Activated CD8-positive, alpha-beta T cell treated with anti-CD3 and anti-CD28 coated beads, Interleukin-2, amount 10 ng/mL, durations not matched to agents 7 days and 5 days (primary cell): ENCODE measurements around the gene ZNF366. TPM values are rescaled to one million over a fixed set of nuclear protein-coding genes. Genes with fewer than 3 reads are reported as not detected.

Experiments used
- ATAC-seq: fragments of 150-1000 bp; cut with Tn5 transposase; one replicate; pipeline ENCODE4 v1.10.0; 2021; ENCODE audit warnings: moderate library complexity
- CTCF ChIA-PET: fragments of 350-600 bp; sonication (Branson Sonifier 250); formaldehyde crosslinking; loops from one replicate; lab custom pipeline; 2021; ENCODE audit warnings: antibody characterized with exemption; lab: Charles Lee
- POLR2A ChIA-PET: fragments of 350-600 bp; sonication (Branson Sonifier 250); formaldehyde crosslinking; loops from one replicate; lab custom pipeline; 2021; ENCODE audit warnings: antibody characterized with exemption; lab: Charles Lee
- DNase-seq: peaks from one replicate; pipeline ENCODE4 v3.0.0-alpha.2; 2020
- H3K27ac Mint-ChIP-seq: one replicate; pipeline ENCODE4 v1.8.0; 2021; ENCODE audit warnings: mild to moderate bottlenecking, mixed read lengths
- H3K27me3 Mint-ChIP-seq: one replicate; pipeline ENCODE4 v1.8.0; 2021; ENCODE audit warnings: low read depth, mixed read lengths
- H3K36me3 Mint-ChIP-seq: one replicate; pipeline ENCODE4 v1.8.0; 2021; ENCODE audit warnings: low read depth, mixed read lengths
- H3K4me1 Mint-ChIP-seq: one replicate; pipeline ENCODE4 v1.8.0; 2021; ENCODE audit warnings: low read depth, mixed read lengths
- H3K4me3 Mint-ChIP-seq: one replicate; pipeline ENCODE4 v1.8.0; 2021; ENCODE audit warnings: mild to moderate bottlenecking, mixed read lengths
- H3K9me3 Mint-ChIP-seq: one replicate; pipeline ENCODE4 v1.8.0; 2022; ENCODE audit warnings: mixed read lengths; ENCODE audit not compliant: insufficient read depth
- total RNA-seq, 2 experiments: library from RNA; stranded (reverse); gene quantifications; one replicate each; pipeline ENCODE4 v1.2.3, GENCODE V29; 2021

The ZNF366 gene
- total RNA-seq, 2 experiments from 2014 or later = not detected

DNA sequence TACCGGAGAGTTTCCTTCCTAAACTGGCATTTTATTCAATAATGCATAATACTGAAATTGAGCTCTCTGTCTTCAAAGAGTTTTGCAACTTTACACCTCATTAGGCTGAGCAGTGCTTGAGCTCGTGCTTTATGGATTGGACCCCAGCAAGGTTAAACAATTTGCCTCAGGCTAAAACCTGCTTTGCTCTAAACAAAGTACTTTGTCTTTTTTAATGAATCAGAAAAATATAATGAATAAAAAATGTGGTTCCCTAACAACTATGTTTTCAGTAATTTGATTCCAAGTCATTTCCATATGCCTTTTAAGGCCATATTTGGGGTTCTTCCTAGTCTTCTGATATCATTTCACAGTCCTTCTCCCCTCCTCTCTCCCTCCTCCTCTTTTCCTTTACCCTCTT, 20.0 kb downstream of the ZNF366 start:
- no peak overlapping the region for H3K4me3 Mint-ChIP-seq
- ChIA-PET CTCF (no interaction called here), POLR2A (no interaction called here)
- H3K9me3 Mint-ChIP-seq = no peaks in the 10 kb centered on the region
- H3K36me3 Mint-ChIP-seq = no peaks in the 10 kb centered on the region
- DNase-seq = no peak
- no peak for ATAC-seq
- peaks cover 7% of the 10 kb centered on the region for H3K27me3 Mint-ChIP-seq
- no peaks in the 10 kb centered on the region for H3K4me1 Mint-ChIP-seq
- no peak overlapping the region for H3K27ac Mint-ChIP-seq

DNA sequence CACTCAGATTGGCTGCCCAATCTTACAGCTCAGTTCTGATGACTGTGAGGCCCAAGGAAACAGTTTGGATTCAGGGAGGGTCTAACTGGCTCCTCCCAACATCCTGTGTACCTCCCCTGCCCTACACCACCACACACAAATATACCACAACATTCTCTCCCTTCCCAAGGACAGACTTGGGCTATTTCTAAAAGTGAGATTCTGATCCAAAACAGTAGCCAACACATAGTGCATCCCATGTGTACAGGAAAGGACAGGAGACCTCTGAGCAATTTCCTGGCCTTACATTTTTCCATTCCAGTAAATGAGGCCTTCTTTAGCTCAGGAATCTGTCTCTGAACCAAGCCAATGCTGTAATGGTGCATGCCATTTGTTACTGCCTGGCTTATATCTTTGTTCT, 20.8 kb downstream of the ZNF366 start:
- H3K4me3 Mint-ChIP-seq = no peak overlapping the region
- no peak for DNase-seq
- CTCF ChIA-PET = no interaction called here
- no peaks in the 10 kb centered on the region for H3K4me1 Mint-ChIP-seq
- no peak for ATAC-seq
- no peak overlapping the region for H3K27ac Mint-ChIP-seq
- peaks cover 9% of the 10 kb centered on the region for H3K27me3 Mint-ChIP-seq
- POLR2A ChIA-PET = no interaction called here
- H3K36me3 Mint-ChIP-seq = no peaks in the 10 kb centered on the region
- H3K9me3 Mint-ChIP-seq = no peaks in the 10 kb centered on the region

DNA sequence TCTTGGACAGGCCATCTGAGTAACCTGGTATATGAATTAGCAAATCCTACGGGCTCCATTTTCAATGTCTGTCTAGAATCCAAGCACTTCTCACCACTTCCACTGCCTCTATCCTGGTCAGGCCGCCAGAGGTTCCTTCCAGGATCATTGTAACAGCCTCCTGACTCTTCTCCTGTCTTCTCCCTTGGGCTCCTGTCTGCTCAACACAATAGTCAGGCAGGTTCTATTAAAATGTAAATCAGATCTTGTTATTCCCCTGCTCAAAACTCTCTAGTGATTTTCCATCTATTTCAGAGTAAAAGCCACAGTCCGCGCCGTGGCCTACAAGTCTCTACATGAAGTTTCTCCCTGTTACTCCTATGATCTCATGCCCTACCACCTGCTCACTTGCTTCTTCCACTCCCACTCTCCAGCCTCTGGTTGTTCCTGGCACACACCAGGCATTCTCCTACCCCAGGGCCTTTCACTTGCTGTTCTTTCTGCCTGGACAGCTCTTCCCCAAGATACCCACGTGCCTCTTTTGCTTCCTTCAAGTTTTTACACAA, 21.7 kb downstream of the ZNF366 start:
- ChIA-PET CTCF (no interaction called here), POLR2A (no interaction called here)
- no peak overlapping the region for H3K4me3 Mint-ChIP-seq
- H3K9me3 Mint-ChIP-seq = no peaks in the 10 kb centered on the region
- DNase-seq = no peak
- no peaks in the 10 kb centered on the region for H3K4me1 Mint-ChIP-seq
- H3K36me3 Mint-ChIP-seq = no peaks in the 10 kb centered on the region
- peaks cover 9% of the 10 kb centered on the region for H3K27me3 Mint-ChIP-seq
- ATAC-seq = no peak
- no peak overlapping the region for H3K27ac Mint-ChIP-seq

DNA sequence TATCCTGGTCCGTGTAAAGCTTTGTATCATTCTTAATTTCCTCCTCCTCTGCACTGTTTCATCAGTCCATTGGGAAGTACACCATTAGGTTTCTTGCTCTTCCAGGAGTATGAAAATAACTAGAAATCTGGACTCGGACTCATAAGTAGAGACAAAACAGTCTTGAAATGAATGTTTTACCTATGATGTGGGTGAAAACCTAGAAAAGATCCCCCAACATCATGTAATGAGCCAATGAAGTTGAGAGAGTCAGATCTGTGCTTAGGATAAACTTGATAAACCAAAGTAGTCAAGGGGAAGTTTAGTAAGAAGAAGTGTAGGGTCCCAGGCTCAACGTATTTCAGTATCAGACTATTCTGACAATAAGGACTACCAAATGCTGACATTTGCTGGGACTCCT, 25.2 kb downstream of the ZNF366 start:
- ChIA-PET POLR2A (no interaction called here), CTCF (no interaction called here)
- H3K4me1 Mint-ChIP-seq = no peaks in the 10 kb centered on the region
- DNase-seq (no peak), ATAC-seq (no peak)
- no peak overlapping the region for H3K4me3 Mint-ChIP-seq
- no peaks in the 10 kb centered on the region for H3K9me3 Mint-ChIP-seq
- no peak overlapping the region for H3K27ac Mint-ChIP-seq
- H3K27me3 Mint-ChIP-seq = peaks cover 10% of the 10 kb centered on the region
- no peaks in the 10 kb centered on the region for H3K36me3 Mint-ChIP-seq

DNA sequence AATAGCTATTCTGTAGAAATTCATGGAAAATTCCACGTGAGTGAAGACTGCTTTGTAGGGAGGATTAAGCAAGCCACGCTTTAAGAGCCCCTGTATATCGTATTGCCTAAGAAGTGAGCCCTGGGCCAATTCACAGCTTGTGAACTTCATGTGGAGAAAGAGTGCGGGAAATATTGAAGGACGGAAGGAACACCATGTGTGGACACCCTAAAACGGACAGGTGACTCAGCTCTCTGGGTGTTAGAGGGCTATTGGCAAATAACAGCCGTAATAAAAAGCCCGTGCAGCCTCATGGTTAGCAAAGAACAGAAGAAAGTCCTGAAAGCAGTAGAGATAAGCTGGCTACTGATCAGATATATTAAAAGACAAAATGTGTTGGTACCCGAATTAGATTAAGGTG, 26.4 kb downstream of the ZNF366 start:
- H3K4me1 Mint-ChIP-seq = no peaks in the 10 kb centered on the region
- no peak overlapping the region for H3K4me3 Mint-ChIP-seq
- H3K9me3 Mint-ChIP-seq = no peaks in the 10 kb centered on the region
- ATAC-seq (no peak), DNase-seq (no peak)
- H3K36me3 Mint-ChIP-seq = no peaks in the 10 kb centered on the region
- ChIA-PET POLR2A (interaction anchor here (0.5 kb wide), 1 partner anchor 17 kb away, joined by 3 read pairs; no protein-coding TSS in a partner anchor), CTCF (no interaction called here)
- peaks cover 10% of the 10 kb centered on the region for H3K27me3 Mint-ChIP-seq
- no peak overlapping the region for H3K27ac Mint-ChIP-seq

DNA sequence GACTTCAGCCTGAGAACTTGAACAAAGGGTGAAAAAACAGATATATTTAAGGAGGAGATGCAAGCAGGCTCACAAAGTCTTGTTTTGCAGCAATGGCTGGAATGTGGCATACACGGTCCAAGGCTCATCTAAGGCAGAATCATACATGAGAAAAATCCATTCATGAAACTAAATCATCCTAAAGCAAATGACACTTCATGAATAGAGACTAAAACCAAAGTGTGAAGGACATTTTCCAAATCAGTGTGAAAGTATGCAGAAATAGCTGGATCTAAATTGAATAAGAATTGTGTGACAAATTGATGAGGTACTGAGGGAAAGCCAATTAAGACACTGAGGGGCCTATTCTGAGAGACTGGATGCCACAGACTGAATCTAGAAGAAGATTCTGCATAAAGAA, 27.3 kb downstream of the ZNF366 start:
- H3K4me1 Mint-ChIP-seq = no peaks in the 10 kb centered on the region
- H3K36me3 Mint-ChIP-seq = no peaks in the 10 kb centered on the region
- DNase-seq (no peak), ATAC-seq (no peak)
- no peaks in the 10 kb centered on the region for H3K9me3 Mint-ChIP-seq
- ChIA-PET POLR2A (no interaction called here), CTCF (no interaction called here)
- H3K27me3 Mint-ChIP-seq = peaks cover 11% of the 10 kb centered on the region
- H3K4me3 Mint-ChIP-seq = no peak overlapping the region
- H3K27ac Mint-ChIP-seq = no peak overlapping the region

DNA sequence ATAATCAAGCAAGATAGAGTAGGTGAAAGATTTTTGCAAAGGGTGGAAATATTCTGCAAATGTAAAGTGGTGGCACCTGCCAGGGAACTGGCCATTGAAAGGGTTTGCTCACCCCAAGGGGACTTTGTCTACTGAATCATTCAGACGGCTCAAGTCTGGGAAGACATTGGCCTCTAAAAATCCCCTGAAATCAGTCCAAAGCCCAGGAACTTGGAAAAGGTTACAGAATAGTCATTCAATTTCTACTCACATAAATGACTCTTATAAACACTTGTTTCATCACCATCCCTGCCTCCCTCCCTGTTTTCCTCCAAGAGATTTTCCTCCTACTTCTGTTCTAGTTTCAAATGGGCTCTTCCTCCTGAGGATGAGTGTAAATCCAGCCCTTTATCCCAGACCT, 28.5 kb downstream of the ZNF366 start:
- Mint-ChIP-seq H3K27me3 (peaks cover 14% of the 10 kb centered on the region), H3K4me1 (no peaks in the 10 kb centered on the region), H3K27ac (no peak overlapping the region), H3K4me3 (no peak overlapping the region), H3K9me3 (no peaks in the 10 kb centered on the region), H3K36me3 (no peaks in the 10 kb centered on the region)
- ATAC-seq = no peak
- DNase-seq = no peak
- ChIA-PET POLR2A (no interaction called here), CTCF (no interaction called here)

DNA sequence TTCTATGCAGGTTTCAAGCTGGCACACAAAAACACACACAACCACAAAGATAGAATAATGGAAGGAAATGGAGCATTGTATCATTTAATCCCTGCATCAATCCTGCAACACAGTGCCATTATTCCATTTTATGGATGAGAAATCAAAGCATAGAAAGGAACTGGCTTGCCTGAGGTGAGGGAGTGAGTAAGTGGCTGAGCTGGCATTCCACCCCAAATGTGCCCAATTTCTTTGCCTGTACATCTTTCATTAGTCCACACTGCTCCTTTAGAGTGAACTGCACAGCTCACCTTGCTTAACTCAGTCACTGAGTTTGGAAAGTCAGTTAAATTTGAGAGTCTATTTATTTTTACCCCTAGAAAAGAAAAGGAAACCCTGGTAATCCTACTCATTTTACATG, 28.9 kb downstream of the ZNF366 start:
- Mint-ChIP-seq H3K36me3 (no peaks in the 10 kb centered on the region), H3K27me3 (peaks cover 18% of the 10 kb centered on the region), H3K4me3 (no peak overlapping the region), H3K9me3 (no peaks in the 10 kb centered on the region), H3K27ac (no peak overlapping the region), H3K4me1 (no peaks in the 10 kb centered on the region)
- ChIA-PET CTCF (no interaction called here), POLR2A (no interaction called here)
- ATAC-seq = no peak
- no peak for DNase-seq

DNA sequence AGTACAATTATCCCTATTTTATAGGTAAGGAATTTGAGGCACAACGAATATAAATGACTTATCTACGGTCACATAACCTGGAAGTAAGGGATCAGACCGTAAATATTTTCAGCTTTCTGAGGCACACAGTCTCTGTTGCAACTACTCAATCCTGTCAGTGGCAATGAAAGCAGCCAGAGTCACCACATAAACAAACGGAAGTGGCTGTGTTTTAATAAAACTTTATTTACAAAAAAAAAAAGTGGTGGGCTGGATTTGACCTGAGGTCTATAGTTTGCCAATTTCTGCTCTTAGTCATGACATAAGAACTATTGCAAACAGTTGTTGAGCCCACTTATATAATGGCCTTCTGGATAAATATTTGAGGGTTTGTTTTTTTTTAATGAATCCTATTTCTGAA, 29.6 kb downstream of the ZNF366 start:
- H3K4me1 Mint-ChIP-seq = no peaks in the 10 kb centered on the region
- H3K27ac Mint-ChIP-seq = no peak overlapping the region
- H3K4me3 Mint-ChIP-seq = no peak overlapping the region
- H3K9me3 Mint-ChIP-seq = no peaks in the 10 kb centered on the region
- no peak for ATAC-seq
- no peaks in the 10 kb centered on the region for H3K36me3 Mint-ChIP-seq
- CTCF ChIA-PET = interaction anchor here (0.6 kb wide), 1 partner anchor 13 kb away, joined by 3 read pairs; no protein-coding TSS in a partner anchor
- H3K27me3 Mint-ChIP-seq = peaks cover 23% of the 10 kb centered on the region
- POLR2A ChIA-PET = no interaction called here
- no peak for DNase-seq

DNA sequence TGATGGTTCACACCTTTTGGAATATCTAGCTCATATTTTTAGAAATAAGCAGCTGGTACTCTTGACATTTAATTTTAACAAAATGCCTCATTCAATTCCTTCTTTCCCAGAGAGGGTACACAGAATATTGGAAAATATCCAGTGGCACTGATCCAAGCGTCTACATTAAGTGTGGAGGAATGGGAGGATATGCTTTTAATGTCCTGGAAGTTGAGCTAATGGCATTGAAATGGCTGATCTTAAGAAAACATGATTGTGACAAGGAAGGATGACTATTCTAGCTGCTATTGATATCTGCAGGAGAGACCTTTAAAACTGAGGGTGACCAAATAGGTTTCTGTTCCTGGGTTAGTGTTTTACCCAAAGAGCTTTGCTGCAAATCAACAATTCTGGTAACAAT, 30.0 kb downstream of the ZNF366 start:
- DNase-seq (no peak), ATAC-seq (no peak)
- Mint-ChIP-seq H3K27ac (no peak overlapping the region), H3K4me3 (no peak overlapping the region), H3K27me3 (peaks cover 22% of the 10 kb centered on the region), H3K4me1 (no peaks in the 10 kb centered on the region), H3K9me3 (no peaks in the 10 kb centered on the region), H3K36me3 (no peaks in the 10 kb centered on the region)
- ChIA-PET POLR2A (no interaction called here), CTCF (interaction anchor here (0.6 kb wide), 1 partner anchor 12 kb away, joined by 3 read pairs; no protein-coding TSS in a partner anchor)

DNA sequence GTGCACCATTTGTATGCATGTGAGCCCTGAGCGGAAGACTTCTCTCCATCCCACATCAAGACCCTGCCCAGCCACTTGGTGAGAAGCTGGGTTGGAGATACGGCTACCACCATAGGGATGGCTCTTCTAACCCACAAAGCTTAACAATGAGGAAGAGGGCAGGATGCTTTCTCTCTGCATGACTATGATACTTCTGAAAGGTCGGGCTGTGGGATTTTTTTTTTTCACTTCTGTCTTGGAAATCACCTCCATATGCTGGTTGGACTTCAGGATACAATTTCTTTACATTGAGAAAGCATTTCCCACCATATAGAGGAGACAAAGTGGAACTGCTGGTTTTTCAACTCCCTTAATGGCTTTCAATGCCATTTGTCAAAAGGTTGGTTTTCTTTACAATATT, 30.5 kb downstream of the ZNF366 start:
- POLR2A ChIA-PET = no interaction called here
- Mint-ChIP-seq H3K4me1 (no peaks in the 10 kb centered on the region), H3K4me3 (no peak overlapping the region), H3K9me3 (no peaks in the 10 kb centered on the region), H3K36me3 (no peaks in the 10 kb centered on the region), H3K27ac (no peak overlapping the region), H3K27me3 (peaks cover 20% of the 10 kb centered on the region)
- ATAC-seq (no peak), DNase-seq (no peak)
- CTCF ChIA-PET = interaction anchor here (0.6 kb wide), 1 partner anchor 12 kb away, joined by 3 read pairs; no protein-coding TSS in a partner anchor

DNA sequence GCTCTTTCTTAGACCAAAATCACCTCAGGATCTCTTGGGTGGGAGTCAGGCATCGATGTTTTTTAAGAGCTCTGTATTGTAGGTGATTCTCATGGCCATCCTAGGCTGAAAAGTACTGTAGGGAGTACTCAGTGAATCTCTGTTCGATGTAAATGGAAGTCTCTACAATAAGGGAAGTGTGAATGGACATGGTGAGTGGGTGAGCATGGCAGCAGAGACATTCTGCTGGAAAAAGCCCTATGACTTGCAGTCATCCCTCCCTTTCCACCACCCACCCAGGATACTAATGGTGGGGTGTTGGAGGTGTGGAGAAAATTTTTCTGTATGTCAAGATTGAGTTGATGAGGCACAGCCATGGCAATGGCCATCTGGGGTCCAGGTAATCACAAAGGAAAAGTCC, 30.9 kb downstream of the ZNF366 start:
- no peak for DNase-seq
- Mint-ChIP-seq H3K27me3 (peaks cover 20% of the 10 kb centered on the region), H3K9me3 (no peaks in the 10 kb centered on the region), H3K4me3 (no peak overlapping the region), H3K4me1 (no peaks in the 10 kb centered on the region), H3K36me3 (no peaks in the 10 kb centered on the region), H3K27ac (no peak overlapping the region)
- ChIA-PET CTCF (no interaction called here), POLR2A (no interaction called here)
- no peak for ATAC-seq

DNA sequence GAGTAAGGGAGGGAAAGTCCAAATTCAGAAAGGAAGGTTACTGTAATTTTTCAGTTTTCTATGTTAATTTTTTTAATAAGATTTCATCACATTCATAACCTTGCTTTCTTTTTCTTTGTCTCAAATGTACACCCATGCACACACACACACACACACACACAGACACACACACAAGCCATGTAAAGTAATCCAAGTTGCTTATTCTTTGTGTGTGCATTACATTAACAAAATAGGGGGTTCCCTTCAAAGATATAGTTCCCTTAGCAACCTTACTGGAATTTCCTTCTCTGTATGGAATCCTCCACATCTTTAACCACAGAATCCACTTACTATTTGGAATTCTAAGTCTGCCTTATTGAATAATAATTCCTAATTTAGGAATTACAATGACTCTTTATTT, 32.7 kb downstream of the ZNF366 start:
- ATAC-seq (no peak), DNase-seq (no peak)
- no peaks in the 10 kb centered on the region for H3K36me3 Mint-ChIP-seq
- no peak overlapping the region for H3K4me3 Mint-ChIP-seq
- CTCF ChIA-PET = no interaction called here
- no peaks in the 10 kb centered on the region for H3K4me1 Mint-ChIP-seq
- no peak overlapping the region for H3K27ac Mint-ChIP-seq
- H3K27me3 Mint-ChIP-seq = peaks cover 16% of the 10 kb centered on the region
- POLR2A ChIA-PET = no interaction called here
- no peaks in the 10 kb centered on the region for H3K9me3 Mint-ChIP-seq
